ENCODE measurements around the gene TBL1XR1. TPM values are rescaled to one million over a fixed set of nuclear protein-coding genes. Genes with fewer than 3 reads are reported as not detected.

The TBL1XR1 gene
- total RNA-seq, 1 experiment from 2014 or later, result 186 TPM

DNA sequence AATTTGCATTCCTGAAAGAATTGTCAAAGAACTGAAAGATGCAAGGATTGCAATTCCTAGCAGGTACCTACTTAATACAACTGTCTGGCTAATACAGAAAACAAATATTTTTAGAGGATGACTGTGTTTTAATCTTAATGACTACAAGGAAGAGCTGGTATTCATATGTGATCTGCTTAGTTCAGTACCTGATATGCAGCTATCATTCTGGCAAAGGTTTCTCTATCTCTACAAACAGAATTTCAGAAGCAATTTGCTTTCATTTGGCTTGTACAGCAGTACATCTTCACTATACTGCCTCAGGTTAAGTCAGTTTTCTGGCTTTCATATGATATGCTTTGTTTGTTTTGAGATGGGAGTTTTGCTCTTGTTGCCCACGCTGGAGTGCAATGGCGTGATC lies 51.3 kb downstream of the TBL1XR1 start:
- ChIA-PET POLR2A (ENCODE audit: low non-redundant PET) (no interaction called here), CTCF (no interaction called here)
- peaks cover 45% of the 10 kb centered on the region for H3K4me1 ChIP-seq (ENCODE audit: insufficient read depth, low read length, poor library complexity, severe bottlenecking)
- no TSS peak for BruUV-seq (replicated peaks)
- H3K27ac ChIP-seq (ENCODE audit: low read depth, low read length, poor library complexity, severe bottlenecking), result no peak overlapping the region
- no peak for DNase-seq (ENCODE audit: low spot score)
- no peaks in the 10 kb centered on the region for H3K9me3 ChIP-seq (ENCODE audit: low read depth, low read length, poor library complexity, severe bottlenecking)
- TF ChIP-seq, protein P1, sequence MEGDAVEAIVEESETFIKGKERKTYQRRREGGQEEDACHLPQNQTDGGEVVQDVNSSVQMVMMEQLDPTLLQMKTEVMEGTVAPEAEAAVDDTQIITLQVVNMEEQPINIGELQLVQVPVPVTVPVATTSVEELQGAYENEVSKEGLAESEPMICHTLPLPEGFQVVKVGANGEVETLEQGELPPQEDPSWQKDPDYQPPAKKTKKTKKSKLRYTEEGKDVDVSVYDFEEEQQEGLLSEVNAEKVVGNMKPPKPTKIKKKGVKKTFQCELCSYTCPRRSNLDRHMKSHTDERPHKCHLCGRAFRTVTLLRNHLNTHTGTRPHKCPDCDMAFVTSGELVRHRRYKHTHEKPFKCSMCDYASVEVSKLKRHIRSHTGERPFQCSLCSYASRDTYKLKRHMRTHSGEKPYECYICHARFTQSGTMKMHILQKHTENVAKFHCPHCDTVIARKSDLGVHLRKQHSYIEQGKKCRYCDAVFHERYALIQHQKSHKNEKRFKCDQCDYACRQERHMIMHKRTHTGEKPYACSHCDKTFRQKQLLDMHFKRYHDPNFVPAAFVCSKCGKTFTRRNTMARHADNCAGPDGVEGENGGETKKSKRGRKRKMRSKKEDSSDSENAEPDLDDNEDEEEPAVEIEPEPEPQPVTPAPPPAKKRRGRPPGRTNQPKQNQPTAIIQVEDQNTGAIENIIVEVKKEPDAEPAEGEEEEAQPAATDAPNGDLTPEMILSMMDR (conservative IDR thresholded peaks at IDR 0.05; ENCODE audit: low read depth, low read length), result no peak
- TF ChIP-seq EZH2 (IDR thresholded peaks at IDR 0.05; ENCODE audit: borderline replicate concordance, low read depth, low read length, poor library complexity, severe bottlenecking), result no peak
- H3K27me3 ChIP-seq (replicated peaks; ENCODE audit: insufficient read depth, low read depth, low read length, poor library complexity), result no peaks in the 10 kb centered on the region
- no peaks in the 10 kb centered on the region for H3K36me3 ChIP-seq (ENCODE audit: insufficient read depth, low read length, poor library complexity, severe bottlenecking)
- H3K4me3 ChIP-seq (ENCODE audit: low read depth, low read length, poor library complexity, severe bottlenecking), result no peak overlapping the region
- intact Hi-C loops (cut with micrococcal nuclease; ENCODE audit: unreplicated experiment), result no loop called here

DNA sequence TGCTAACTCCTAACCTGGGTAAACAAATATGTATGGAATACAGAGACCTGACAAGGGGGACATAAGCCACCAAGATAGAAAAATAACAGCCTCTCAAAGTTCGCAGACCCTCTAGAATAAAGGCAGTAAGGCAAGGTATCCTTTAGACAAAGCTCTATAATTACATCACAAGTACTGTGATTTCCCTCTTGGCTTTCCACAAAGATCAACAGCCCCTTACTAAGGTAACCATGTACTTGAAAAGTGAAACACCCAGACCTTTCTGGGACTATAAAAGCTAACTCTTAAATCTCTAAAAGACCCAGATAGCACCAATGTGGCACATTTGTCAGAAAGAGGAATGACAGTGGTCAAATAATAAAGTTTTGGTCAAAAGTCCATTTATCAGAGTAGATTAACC lies 51.9 kb downstream of the TBL1XR1 start:
- H3K4me1 ChIP-seq (ENCODE audit: insufficient read depth, low read length, poor library complexity, severe bottlenecking), result peaks cover 40% of the 10 kb centered on the region
- CTCF ChIA-PET, result no interaction called here

DNA sequence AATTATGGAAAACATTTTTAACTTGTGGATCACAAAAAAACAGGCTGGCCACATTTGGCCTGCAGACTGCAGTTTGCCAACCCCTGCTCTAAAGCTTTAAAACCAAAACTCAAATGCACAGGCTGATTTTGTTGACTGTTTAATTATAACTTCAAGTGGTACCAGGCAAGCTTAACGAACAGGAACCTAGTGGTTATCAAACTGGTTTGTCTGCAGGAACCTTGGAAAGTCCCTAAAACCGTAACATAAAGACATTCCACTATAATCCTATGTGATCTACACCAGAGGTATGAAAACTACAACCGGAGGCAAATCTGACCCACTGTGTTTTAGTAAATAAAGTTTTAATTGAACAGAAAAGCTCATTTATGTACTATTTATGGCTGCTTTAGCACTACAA lies 52.4 kb downstream of the TBL1XR1 start:
- POLR2A ChIA-PET (ENCODE audit: low non-redundant PET), result no interaction called here
- Histone ChIP-seq H3K4me3 (ENCODE audit: low read depth, low read length, poor library complexity, severe bottlenecking) (no peak overlapping the region), H3K36me3 (ENCODE audit: insufficient read depth, low read length, poor library complexity, severe bottlenecking) (no peaks in the 10 kb centered on the region)

More for the DNA sequence above, 51.9 kb downstream of the TBL1XR1 start:
- intact Hi-C loops (cut with micrococcal nuclease; ENCODE audit: unreplicated experiment), result no loop called here
- no TSS peak for BruUV-seq (replicated peaks)
- POLR2A ChIA-PET (ENCODE audit: low non-redundant PET), result no interaction called here
- H3K9me3 ChIP-seq (ENCODE audit: low read depth, low read length, poor library complexity, severe bottlenecking), result no peaks in the 10 kb centered on the region
- no peak overlapping the region for H3K4me3 ChIP-seq (ENCODE audit: low read depth, low read length, poor library complexity, severe bottlenecking)
- no peak for DNase-seq (ENCODE audit: low spot score)
- H3K27me3 ChIP-seq (replicated peaks; ENCODE audit: insufficient read depth, low read depth, low read length, poor library complexity), result no peaks in the 10 kb centered on the region
- H3K36me3 ChIP-seq (ENCODE audit: insufficient read depth, low read length, poor library complexity, severe bottlenecking), result no peaks in the 10 kb centered on the region
- H3K27ac ChIP-seq (ENCODE audit: low read depth, low read length, poor library complexity, severe bottlenecking), result no peak overlapping the region
- TF ChIP-seq, protein P1 (conservative IDR thresholded peaks at IDR 0.05; ENCODE audit: low read depth, low read length), result no peak
- TF ChIP-seq EZH2 (IDR thresholded peaks at IDR 0.05; ENCODE audit: borderline replicate concordance, low read depth, low read length, poor library complexity, severe bottlenecking), result no peak

More for the DNA sequence above, 52.4 kb downstream of the TBL1XR1 start:
- peaks cover 35% of the 10 kb centered on the region for H3K4me1 ChIP-seq (ENCODE audit: insufficient read depth, low read length, poor library complexity, severe bottlenecking)
- DNase-seq (ENCODE audit: low spot score), result no peak
- CTCF ChIA-PET, result no interaction called here
- no TSS peak for BruUV-seq (replicated peaks)
- H3K27me3 ChIP-seq (replicated peaks; ENCODE audit: insufficient read depth, low read depth, low read length, poor library complexity), result no peaks in the 10 kb centered on the region
- intact Hi-C loops (cut with micrococcal nuclease; ENCODE audit: unreplicated experiment), result no loop called here
- no peaks in the 10 kb centered on the region for H3K9me3 ChIP-seq (ENCODE audit: low read depth, low read length, poor library complexity, severe bottlenecking)
- TF ChIP-seq, protein P1 (conservative IDR thresholded peaks at IDR 0.05; ENCODE audit: low read depth, low read length), result no peak
- TF ChIP-seq EZH2 (IDR thresholded peaks at IDR 0.05; ENCODE audit: borderline replicate concordance, low read depth, low read length, poor library complexity, severe bottlenecking), result no peak
- H3K27ac ChIP-seq (ENCODE audit: low read depth, low read length, poor library complexity, severe bottlenecking), result no peak overlapping the region
